Fibroblast of lung (primary cell): ENCODE data around the gene SSBP1. TPM values are rescaled to one million over a fixed set of nuclear protein-coding genes. Genes with fewer than 3 reads are reported as not detected.
A peak's percentile ranks its signal among the peaks of the same experiment; 100 is the strongest.
"Not testable (repeated sequence)": the region's sequence is repeated elsewhere in the genome, so short reads cannot be mapped to it uniquely, and the experiment has no call there.

Experiments
- DNase-seq, 2 donors: peaks; one replicate each; pipeline versions ENCODE4 v3.0.0 to v3.0.0-alpha.2; 2010; ENCODE audit warnings: low read depth in 2 of 2
- H2AFZ ChIP-seq: 2 replicates; pipeline ENCODE4 v1.5.1; 2012; ENCODE audit warnings: low read length, control low read depth, inconsistent platforms
- H3K27ac ChIP-seq: 2 replicates; pipeline ENCODE4 v1.5.1; 2011; ENCODE audit warnings: low read length, control low read depth; ENCODE audit not compliant: insufficient read depth
- H3K27me3 ChIP-seq: 2 replicates; pipeline ENCODE4 v1.5.1; 2011; ENCODE audit warnings: mild to moderate bottlenecking, low read length; ENCODE audit not compliant: control insufficient read depth, insufficient read depth
- H3K36me3 ChIP-seq: 2 replicates; pipeline ENCODE4 v1.5.1; 2011; ENCODE audit warnings: low read length; ENCODE audit not compliant: control insufficient read depth, insufficient read depth
- H3K4me1 ChIP-seq: 2 replicates; pipeline ENCODE4 v1.5.1; 2011; ENCODE audit warnings: low read length; ENCODE audit not compliant: control insufficient read depth, insufficient read depth; ENCODE audit errors: extremely low read depth
- H3K4me2 ChIP-seq: 2 replicates; pipeline ENCODE4 v1.5.1; 2011; ENCODE audit warnings: low read length, control low read depth; ENCODE audit not compliant: insufficient read depth; ENCODE audit errors: extremely low read depth
- H3K4me3 ChIP-seq, 4 experiments: fragments of 200-600 bp in 1 of 4; sonication (generic) in 1 of 4; replicated peaks in 1 of 4; 2 replicates each; pipeline ENCODE4 v1.5.1; 2011 to 2016; ENCODE audit warnings: low read length in 4 of 4, low read depth in 3 of 4, mild to moderate bottlenecking in 3 of 4, control low read depth in 2 of 4, inconsistent platforms in 1 of 4, mixed read lengths in 1 of 4; ENCODE audit not compliant: insufficient read depth in 1 of 4; ENCODE audit errors: control extremely low read depth in 1 of 4
- H3K79me2 ChIP-seq: 2 replicates; pipeline ENCODE4 v1.5.1; 2012; ENCODE audit warnings: mild to moderate bottlenecking, low read length, inconsistent platforms; ENCODE audit not compliant: control insufficient read depth, insufficient read depth
- H3K9ac ChIP-seq: 2 replicates; pipeline ENCODE4 v1.5.1; 2011; ENCODE audit warnings: mild to moderate bottlenecking, low read length, control low read depth; ENCODE audit not compliant: insufficient read depth
- H3K9me3 ChIP-seq: 2 replicates; pipeline ENCODE4 v1.5.1; 2012; ENCODE audit warnings: low read depth, low read length; ENCODE audit not compliant: control insufficient read depth, insufficient read depth
- H4K20me1 ChIP-seq: 2 replicates; pipeline ENCODE4 v1.5.1; 2011; ENCODE audit warnings: low read length; ENCODE audit not compliant: control insufficient read depth, insufficient read depth; ENCODE audit errors: extremely low read depth
- EZH2 ChIP-seq: IDR thresholded peaks from 2 replicates; pipeline ENCODE4 v1.5.1; 2012; ENCODE audit warnings: low read length, control low read depth, mild to moderate bottlenecking; ENCODE audit errors: missing control alignments
- polyA plus RNA-seq, 2 donors: library from polyadenylated mRNA; depleted of rRNA in 1 of 2; stranded (reverse) in 1 of 2; unstranded in 1 of 2; fragments of >200 nt; gene quantifications; 2 replicates each; pipeline ENCODE4 v1.2.1, GENCODE V29; 2011 to 2012; ENCODE audit warnings: missing spikeins in 1 of 2
- total RNA-seq: library from RNA; depleted of rRNA; stranded (reverse); fragments of >200 nt; gene quantifications from 2 replicates; pipeline ENCODE4 v1.2.1, GENCODE V29; 2014
- TF ChIP-seq, protein P1 (sequence below), 2 donors: IDR thresholded peaks in 1 of 2; conservative IDR thresholded peaks in 1 of 2; 1 replicate in 1 of 2; 2 replicates in 1 of 2; pipeline ENCODE4 v1.5.1; 2011 to 2012; ENCODE audit warnings: low read length in 2 of 2, control low read depth in 1 of 2, inconsistent platforms in 1 of 2, low read depth in 1 of 2, mild to moderate bottlenecking in 1 of 2

SSBP1 gene
- total and polyA plus RNA-seq, 2 donors (not counting 1 experiment from before 2014, with no cell fraction given): 119 to 209 TPM

DNA sequence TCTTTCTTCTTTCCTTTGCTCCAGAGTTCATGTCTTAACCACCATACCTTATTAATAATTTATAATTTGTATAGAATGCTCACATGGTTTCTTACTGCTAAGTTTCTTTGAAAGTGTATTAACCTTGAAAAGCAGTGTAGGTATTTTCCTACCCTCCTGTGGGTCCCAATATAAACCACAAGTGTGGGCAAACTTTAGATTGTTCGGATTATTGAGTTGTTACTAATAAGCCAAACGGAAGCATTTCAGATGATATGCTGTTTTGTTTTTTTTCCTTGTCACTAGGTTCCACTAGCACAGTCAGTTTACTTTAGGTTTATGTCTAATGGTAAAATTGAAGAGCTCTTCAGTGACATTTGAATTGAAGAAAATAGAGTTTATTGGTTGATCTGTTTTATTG lies 10.2 kb downstream of the SSBP1 start:
- Histone ChIP-seq H3K27me3 (no peaks in the 10 kb centered on the region), H4K20me1 (no peaks in the 10 kb centered on the region), H3K36me3 (peaks cover 17% of the 10 kb centered on the region), H3K4me2 (no peak overlapping the region), H3K27ac (no peak overlapping the region), H3K9ac (no peak overlapping the region), H2AFZ (no peak overlapping the region), H3K79me2 (no peaks in the 10 kb centered on the region), H3K9me3 (no peaks in the 10 kb centered on the region), H3K4me1 (no peaks in the 10 kb centered on the region), H3K4me3 (no peak overlapping the region)
- TF ChIP-seq EZH2: no peak
- TF ChIP-seq, protein P1, sequence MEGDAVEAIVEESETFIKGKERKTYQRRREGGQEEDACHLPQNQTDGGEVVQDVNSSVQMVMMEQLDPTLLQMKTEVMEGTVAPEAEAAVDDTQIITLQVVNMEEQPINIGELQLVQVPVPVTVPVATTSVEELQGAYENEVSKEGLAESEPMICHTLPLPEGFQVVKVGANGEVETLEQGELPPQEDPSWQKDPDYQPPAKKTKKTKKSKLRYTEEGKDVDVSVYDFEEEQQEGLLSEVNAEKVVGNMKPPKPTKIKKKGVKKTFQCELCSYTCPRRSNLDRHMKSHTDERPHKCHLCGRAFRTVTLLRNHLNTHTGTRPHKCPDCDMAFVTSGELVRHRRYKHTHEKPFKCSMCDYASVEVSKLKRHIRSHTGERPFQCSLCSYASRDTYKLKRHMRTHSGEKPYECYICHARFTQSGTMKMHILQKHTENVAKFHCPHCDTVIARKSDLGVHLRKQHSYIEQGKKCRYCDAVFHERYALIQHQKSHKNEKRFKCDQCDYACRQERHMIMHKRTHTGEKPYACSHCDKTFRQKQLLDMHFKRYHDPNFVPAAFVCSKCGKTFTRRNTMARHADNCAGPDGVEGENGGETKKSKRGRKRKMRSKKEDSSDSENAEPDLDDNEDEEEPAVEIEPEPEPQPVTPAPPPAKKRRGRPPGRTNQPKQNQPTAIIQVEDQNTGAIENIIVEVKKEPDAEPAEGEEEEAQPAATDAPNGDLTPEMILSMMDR (conservative IDR thresholded peaks at IDR 0.05 in 1 of 2, IDR thresholded peaks at IDR 0.05 in 1 of 2; ENCODE audit: low read depth in 1 of 2, low read length in 2 of 2): no peak
- peak in 1 of 2 donors; percentile 57 for DNase-seq

DNA sequence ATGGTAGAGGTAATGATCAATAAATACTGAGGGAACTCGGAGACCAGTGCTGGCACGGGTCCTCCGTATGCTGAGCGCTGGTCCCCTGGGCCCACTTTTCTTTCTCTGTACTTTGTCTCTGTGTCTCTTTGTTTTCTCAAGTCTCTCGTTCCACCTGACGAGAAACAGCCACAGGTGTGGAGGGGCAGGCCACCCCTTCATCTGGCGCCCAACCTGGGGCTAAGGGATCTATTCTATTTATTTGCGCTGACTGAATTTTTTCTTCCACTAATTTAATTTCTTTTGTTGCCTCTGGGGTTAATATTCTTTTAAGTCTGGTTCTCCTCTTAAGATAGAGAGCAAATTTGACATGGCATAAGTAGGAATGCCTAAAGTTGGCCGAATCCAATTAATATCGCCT lies 13.7 kb downstream of the SSBP1 start:
- not testable (repeated sequence) for H3K79me2 ChIP-seq, H3K9ac ChIP-seq, H2AFZ ChIP-seq, H3K27ac ChIP-seq, H3K4me1 ChIP-seq, H3K9me3 ChIP-seq, H3K4me2 ChIP-seq, H3K27me3 ChIP-seq, H3K36me3 ChIP-seq, H4K20me1 ChIP-seq, H3K4me3 ChIP-seq
- DNase-seq: peak; percentile 5 to 34

- DNase-seq: peak in 1 of 2 donors; percentile 3
- Histone ChIP-seq H3K79me2 (no peaks in the 10 kb centered on the region), H3K36me3 (peaks cover 10% of the 10 kb centered on the region), H3K27ac (no peak overlapping the region), H3K4me2 (no peak overlapping the region), H3K4me1 (no peaks in the 10 kb centered on the region), H4K20me1 (no peaks in the 10 kb centered on the region), H2AFZ (no peak overlapping the region), H3K9me3 (no peaks in the 10 kb centered on the region), H3K9ac (no peak overlapping the region), H3K27me3 (no peaks in the 10 kb centered on the region), H3K4me3 (no peak overlapping the region)
- TF ChIP-seq, protein P1 (conservative IDR thresholded peaks at IDR 0.05 in 1 of 2, IDR thresholded peaks at IDR 0.05 in 1 of 2; ENCODE audit: low read depth in 1 of 2, low read length in 2 of 2): peak in 1 of 2 donors; percentile 35
- no peak for TF ChIP-seq EZH2
These were observed 14.5 kb downstream of the SSBP1 start for GRCh38 chr7:141752634-141753033.
